ENCODE results near the gene WBP11.

DNA sequence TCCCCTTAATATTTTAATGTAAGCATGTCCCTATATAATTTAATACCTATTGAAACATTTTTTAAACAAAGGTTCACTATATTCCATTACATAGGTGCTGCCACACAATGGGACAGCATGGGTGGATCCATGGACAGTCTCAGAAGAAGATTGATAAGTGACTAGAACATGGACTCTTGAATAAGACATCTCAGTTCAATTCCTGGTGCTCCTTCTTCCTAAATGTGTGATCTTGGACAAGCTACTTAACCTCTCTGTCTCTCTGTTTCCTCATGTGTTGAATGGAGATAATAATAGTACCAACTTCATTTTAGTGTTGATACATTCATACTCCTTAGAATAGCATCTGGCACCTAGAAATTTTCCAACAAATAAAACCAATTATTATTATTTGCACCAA, 41.1 kb upstream of the WBP11 start:
- TF ChIP-seq, protein P1, sequence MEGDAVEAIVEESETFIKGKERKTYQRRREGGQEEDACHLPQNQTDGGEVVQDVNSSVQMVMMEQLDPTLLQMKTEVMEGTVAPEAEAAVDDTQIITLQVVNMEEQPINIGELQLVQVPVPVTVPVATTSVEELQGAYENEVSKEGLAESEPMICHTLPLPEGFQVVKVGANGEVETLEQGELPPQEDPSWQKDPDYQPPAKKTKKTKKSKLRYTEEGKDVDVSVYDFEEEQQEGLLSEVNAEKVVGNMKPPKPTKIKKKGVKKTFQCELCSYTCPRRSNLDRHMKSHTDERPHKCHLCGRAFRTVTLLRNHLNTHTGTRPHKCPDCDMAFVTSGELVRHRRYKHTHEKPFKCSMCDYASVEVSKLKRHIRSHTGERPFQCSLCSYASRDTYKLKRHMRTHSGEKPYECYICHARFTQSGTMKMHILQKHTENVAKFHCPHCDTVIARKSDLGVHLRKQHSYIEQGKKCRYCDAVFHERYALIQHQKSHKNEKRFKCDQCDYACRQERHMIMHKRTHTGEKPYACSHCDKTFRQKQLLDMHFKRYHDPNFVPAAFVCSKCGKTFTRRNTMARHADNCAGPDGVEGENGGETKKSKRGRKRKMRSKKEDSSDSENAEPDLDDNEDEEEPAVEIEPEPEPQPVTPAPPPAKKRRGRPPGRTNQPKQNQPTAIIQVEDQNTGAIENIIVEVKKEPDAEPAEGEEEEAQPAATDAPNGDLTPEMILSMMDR (IDR thresholded peaks at IDR 0.05; ENCODE audit: insufficient read depth, low read length), result no peak
- TF ChIP-seq GABPA (IDR thresholded peaks at IDR 0.05; ENCODE audit: low read depth), result no peak
- TF ChIP-seq POLR2AphosphoS5 (IDR thresholded peaks at IDR 0.05; ENCODE audit: low read depth), result no peak
- no peak for TF ChIP-seq REST (IDR thresholded peaks at IDR 0.05; ENCODE audit: insufficient replicate concordance, low read depth)
- TF ChIP-seq SPI1 (IDR thresholded peaks at IDR 0.05; ENCODE audit: borderline replicate concordance, low read depth), result no peak

All from HL-60 (cell line).